IPS-NIHi7 (cell line): ENCODE measurements around the gene LRRC59.

ENCODE experiments used
- DNase-seq: peaks from one replicate; pipeline ENCODE4 v3.0.0; 2012; ENCODE audit warnings: mixed read lengths; ENCODE audit errors: extremely low spot score

LRRC59 gene

DNA sequence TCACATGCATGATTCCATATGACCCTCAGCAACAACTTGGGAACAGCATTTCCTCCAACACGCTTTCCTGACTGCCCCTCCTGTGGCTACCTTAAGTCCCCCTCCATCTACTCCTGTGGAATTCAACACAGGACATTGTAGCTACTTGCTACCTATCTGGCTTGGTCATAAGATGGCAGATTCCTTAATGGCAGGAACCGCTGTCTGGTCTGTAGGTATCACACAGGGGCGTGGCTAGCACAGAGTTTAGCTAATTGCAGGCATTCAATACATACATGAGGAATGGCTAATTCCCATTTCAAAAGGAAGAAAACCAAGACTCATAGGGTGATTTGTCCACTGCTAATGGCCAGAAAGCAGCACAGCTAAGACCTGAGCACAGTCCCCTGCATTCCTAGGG lies 8.6 kb downstream of the LRRC59 start:
- DNase-seq, result no peak

DNA sequence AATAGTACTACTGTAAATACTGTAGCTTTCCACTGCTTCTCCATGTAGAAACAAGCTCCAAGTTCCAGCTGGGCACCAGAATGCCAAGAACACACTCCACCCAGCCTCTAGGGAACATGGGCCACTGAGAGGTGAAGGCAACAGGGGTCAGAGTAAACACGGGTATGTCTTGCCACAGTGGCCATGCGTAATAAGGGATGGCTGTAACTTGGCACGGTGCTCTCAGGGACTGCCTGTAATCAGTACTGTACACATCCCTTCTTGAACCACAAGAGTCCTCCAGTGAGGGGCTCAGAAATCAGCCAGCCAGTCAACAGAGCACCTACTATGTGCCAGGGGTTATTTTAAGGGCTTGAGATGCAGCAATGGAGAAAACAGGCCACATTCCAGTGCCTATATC lies 10.8 kb downstream of the LRRC59 start:
- DNase-seq, result no peak

DNA sequence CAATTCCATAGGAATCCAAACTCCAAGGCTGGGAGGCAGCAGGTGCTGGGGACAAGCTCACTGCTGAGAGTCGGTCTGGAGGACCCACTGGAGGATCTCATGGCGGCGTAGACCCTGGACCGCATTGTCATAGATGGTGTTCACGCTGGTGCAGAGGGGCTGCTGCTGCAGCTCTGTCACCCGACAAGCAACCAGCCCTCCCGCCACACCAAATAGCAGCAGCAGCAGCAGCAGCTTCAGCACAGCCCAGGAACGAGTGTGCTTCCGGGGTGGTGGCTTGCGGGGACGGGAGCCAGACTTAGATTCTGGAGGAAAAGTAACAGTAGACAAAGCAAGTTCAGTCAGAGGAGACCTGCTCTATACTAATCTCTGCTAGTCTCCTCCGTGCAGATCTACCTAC lies 14.4 kb downstream of the LRRC59 start:
- no peak for DNase-seq

DNA sequence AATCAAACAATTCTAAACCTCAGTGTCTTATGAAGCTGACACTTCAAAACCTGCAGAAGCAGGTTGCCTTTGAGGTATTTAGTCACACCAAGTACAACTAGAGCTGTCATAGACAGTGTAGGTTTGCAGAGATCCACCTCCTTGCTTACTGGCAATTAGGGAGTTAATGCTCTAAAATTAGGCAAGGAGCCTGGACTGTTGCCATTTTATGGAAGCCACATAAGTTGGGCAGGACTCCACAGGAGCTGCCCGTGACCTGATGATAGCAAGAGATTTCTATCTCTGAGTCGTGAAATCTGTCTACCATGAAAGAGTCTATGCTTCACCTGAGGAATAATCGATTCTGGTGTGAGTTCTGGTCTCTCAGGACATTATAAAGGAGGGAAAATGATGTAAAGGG lies 15.4 kb downstream of the LRRC59 start:
- no peak for DNase-seq

DNA sequence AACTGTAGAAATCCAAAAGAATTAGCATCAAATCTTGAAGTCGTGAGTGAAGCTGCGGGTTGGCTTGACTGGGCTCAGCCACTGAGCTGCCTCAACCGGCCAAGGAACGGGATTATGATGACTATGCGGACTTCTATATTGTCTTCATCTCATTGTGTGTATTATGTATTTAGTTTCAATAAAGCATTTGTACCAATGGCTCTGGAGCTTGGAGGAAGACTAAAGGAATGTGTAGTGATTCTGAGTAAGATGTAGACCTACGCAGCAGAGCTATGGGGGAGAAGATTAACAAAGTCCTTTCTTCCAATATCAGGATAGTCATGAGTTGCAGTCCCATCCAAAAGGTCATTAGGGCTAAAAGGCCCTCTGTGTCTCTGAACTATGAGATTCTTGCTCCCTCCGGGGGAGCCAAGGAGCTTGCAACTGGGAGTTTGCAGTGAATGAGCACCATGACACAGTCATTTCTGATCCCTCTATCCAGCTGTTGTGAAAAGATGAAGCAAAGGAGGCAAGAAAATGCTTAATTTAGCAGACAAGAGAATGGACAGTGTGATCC lies 16.0 kb downstream of the LRRC59 start:
- DNase-seq, result no peak

DNA sequence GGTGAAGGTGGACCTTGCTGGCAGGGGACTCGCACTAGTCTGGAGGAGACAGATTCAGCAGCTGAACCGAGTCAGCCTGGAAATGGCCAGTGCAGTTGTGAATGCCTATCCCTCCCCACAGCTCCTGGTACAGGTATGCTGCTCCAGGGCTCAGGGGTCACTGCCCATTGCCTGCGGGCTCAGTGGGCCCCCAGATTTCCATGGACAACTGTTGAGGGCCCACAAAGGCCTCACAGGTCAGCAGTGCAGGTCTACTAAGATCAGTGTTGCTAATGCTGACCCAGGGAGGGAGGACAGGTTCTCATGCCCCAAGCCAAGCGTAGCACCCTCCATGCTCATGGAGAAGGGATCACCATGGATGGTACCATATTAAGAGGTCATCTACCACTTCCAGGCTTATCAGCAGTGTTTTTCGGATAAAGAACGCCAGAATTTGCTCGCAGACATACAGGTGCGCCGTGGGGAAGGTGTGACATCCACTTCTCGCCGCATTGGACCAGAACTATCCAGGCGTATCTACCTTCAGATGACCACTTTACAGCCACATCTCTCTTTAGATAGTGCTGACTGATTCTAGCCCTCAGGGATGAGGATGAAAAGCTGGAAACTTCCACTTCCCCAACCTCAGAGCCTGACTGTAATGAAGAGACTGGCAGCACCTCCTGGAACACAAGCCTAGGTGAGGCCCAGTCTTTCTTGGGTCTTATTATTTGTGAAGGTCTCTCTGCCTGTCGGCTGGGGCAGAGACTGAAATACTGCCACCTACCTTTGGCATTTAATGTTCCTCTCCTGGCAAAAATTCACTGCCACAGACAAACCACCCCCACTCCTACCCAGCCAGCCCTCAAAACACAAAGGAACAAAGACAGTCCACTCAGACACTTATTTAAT lies 16.7 kb downstream of the LRRC59 start:
- DNase-seq, result peak; percentile 22

DNA sequence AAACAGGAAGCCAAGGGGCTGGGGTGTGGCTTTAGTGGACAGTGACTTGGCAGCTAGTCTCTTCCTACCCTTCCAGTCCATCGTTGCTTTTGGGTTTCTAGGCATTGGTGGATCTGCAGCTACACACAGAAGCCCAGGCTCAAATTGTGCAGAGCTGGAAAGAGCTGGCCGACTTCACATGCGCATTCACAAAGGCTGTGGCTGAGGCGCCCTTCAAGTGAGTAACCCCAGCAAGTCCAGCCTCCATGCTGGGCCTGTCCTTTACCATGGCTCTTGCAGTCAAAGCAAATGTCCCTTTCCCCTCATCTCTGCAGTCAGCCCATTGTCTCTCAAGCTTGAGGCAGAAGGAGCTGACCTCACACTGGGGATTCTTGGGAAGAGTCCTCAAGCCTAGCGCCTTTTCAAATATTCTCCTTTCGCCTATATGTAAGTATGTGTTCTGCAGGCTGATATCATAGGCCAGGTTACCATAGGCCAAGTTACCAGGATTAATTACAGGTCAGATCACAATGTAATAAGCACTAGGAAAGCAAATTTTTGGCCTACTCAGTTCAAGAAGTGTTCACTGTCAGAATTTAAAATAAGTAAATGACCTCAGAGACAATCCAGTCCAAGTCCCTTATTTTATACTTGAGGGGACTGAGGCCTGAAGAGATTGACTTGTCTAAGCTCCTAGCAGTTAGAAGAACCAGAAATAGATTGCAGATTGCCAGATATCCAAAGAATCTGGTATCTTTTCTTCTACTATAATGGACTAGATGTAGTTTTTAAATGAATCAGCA lies 17.8 kb downstream of the LRRC59 start:
- no peak for DNase-seq

DNA sequence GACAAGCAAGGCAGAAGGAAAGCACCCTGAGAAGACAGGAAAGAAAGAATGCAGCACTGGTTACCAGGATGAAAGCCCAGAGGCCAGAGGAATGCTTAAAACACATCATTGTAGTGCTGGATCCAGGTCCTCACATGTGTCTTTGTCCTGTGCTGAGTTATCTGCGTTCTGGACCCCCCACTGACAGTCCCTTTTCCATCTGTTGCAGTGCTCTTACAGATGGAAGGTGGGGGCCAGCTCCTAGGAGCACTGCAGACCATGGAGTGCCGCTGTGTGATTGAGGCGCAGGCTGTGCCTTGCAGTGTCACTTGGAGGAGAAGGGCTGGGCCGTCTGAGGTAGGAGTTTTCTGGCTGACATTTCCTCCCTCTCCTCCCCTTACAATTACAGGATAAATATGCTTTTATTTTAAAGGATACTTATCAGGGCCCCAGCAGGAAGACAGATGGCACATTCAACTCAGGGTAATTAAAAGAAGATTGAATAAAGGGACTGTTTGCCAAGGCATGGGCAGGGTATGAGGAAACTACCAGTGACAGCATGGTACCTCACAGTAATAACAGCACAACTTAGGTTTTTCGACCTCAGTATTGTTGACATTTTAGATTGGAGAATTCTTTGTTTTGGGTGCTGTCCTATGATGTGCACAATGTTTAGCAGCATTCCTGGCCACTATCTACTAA lies 21.3 kb downstream of the LRRC59 start:
- DNase-seq, result no peak

DNA sequence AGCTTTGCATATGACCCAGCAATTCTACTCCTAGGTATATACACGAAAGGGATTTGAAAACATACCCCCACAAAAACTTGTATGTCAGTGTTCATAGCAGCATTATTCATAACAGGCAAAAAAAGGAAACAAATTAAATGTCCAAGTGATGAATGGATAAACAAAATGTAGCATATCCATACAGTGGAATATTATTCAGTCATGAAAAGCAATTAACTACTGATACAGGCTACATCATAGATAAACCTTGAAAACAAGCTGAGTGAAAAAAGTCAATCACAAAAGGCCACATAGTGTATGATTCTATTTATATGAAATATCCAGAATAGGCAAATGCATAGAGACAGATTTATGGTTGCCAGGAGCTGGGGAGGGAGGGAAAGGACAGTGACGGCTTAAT lies 23.6 kb downstream of the LRRC59 start:
- DNase-seq, result no peak

DNA sequence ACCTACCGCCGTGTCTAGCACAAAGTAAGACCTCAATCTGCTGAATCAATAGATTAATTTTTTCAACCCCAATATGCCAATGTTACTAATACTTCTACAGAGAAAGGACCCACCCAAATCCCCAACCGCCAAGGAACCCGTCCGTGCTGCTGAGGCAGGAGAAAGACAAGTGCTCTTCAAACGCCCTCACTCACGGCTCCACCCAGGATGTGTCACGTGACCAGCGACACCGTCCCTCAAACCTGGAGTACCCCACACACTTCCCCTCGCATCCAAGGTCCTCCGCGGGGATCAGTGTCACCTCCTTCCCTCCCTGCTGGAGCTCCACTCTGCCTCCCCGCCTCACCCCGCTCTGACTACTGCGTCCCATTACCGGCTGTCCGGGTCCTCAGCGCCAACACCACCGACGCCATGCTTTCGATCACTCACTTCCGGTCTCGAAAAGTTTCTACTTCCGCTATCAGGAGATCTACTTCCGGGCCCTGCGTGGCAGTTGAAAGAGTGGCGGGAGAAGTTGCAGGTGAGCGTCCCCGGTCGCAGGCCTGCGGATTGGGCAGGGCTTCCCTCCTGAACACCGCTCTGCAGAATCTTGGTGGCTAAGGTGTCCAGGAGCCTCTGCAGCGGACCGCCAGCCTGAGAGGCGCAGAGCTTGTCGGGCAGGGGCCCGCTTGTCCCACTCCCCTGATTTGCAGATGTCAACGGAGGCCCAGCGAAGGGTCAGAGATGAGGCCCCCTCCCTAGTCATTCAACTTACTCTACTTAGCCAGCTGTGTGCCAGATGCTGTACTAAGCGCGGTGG lies 24.4 kb downstream of the LRRC59 start, which contains the start of the genes EME1 and MRPL27:
TSS of gene EME1 (plus strand) at position 472 of the 799 bp plus-strand sequence. CDS start 1,980 bp downstream, outside the sequence.
TSS of gene MRPL27 (minus strand) at position 427 of the 799 bp plus-strand sequence. CDS start at position 413, 14 bp downstream.
- DNase-seq, result peak; percentile 86

DNA sequence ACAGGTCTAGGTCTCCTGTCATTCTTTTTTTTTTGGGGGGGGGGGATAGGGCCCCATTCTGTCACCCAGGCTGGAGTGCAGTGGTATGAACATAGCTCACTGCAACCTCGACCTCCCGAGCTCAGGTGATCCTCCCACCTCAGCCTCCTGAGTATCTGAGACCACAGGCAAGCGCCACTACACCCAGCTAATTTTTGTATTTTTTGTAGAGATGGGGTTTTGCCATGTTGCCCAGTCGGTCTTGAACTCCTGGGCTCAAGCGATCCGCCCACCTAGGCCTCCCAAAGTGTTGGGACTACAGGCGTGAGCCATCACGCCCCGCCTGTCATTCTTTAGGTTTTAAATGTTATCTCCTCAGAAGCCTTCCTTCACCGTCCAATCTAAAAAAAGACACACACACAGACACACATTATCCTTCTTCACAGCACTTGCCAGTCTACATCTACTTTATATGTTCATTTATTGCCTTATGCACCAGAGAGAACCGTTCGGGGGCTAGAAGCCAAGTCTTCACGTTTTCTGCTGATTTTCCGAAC lies 25.0 kb downstream of the LRRC59 start:
- no peak for DNase-seq

DNA sequence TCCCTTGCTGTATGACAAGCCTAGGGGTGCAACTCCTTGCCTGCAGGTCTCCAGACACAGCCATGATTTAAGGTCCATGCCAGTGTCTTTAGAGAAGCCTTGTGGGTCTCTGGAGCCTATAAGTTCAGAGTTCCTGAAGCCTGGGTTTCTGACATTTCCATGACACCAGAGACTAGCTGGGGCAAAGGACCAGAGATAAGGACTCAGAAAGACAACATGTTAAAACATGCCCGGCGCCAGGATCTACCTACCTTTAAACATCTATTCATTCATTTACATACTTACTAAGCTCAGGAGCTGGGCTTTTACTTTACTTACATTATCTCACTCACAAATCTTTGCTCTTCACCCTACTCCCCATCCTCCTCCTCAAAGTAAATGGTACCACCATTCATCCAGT lies 25.8 kb downstream of the LRRC59 start:
- no peak for DNase-seq

DNA sequence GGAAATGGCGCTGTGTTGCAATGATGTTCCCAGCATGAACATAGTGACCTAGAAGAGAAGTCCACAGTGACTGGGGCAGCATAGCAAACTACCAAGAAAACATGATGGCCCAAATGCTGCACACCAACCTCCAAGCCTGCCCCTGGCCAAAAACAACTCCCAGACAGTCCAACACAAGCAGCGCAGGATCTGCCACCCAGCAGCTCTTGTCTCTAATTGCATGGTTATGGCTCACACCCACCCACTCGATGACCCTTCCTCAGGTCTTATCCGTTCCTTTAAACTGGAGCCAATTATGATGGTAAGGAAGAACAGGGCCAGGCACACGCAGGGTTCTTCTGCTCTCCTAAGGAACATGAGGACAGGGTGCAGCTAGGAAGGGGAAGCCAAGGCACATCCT lies 27.3 kb downstream of the LRRC59 start:
- DNase-seq, result no peak

DNA sequence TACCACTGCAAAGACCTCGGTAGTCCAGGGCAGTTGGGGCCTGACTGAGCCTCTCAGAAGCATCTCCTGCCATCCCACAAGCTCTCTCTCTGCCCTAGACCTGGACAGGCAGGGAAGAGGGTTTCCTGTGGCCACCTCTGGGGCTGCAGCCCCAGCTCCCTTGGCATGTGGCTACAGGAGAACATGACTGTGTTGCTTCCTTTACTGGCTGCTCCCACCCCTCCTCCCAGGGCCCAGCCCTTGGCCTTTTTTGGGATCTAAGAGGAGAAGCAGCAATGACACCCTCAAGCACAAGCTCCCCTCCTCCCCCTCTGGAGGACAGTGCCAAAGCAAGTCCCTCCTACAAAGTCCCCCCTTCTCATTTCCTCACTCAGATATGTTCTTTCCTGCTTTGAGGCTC lies 29.9 kb downstream of the LRRC59 start:
- no peak for DNase-seq

DNA sequence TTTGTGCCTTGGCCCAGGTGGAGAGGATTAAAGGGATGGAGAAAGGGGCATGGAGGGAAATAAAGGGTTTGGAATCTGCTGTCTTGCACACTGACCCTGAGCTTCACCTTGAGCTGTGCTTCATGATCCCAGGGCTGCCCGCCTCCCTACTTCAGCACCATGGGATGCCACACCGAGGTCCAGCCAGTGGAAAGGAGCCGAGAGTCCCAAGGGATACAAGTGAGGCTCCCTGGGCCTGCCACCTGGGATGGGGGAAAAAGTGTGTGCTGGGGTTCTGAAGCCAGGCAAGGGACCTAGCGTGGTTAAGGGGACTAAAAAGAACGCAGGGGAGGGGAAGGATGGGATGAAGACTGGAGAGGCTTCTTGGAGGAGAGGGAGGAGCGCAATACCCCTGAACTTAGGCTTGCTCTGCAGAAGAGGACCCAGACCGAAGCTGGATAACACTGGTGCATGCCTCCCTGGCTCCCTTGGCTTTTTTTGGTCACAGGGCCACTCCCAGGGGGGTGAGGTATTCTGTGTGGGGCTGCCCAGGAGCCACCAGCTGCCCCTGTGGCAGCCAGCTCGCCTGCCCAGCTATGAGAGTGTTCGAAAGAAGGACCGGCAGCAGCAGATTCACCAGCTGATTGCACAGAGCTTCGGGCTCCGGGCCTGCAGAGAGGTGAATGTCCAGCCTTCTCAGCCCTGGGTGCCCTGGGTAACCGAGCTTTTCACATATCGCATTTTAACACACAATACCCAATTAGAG lies 31.5 kb downstream of the LRRC59 start:
- no peak for DNase-seq

DNA sequence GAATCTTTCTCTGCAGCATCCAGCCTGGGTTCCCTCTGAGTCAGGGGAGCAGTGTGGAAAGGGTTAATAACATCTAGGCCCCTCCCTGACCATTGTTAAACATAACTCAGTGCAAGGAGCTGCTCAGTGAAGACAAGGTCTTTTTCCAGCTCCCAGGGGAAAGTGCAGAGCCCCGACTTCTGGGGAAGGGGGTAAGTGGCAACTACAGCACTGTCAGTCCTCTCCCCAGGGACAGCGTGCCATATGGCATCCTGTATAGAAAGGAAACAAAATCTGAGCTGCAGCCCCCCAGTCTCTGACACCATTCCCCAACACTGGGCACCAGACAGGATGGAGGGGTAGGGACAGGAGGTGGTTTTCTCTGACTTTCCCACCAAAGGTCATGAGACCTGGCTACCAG lies 32.2 kb downstream of the LRRC59 start:
- DNase-seq, result no peak

DNA sequence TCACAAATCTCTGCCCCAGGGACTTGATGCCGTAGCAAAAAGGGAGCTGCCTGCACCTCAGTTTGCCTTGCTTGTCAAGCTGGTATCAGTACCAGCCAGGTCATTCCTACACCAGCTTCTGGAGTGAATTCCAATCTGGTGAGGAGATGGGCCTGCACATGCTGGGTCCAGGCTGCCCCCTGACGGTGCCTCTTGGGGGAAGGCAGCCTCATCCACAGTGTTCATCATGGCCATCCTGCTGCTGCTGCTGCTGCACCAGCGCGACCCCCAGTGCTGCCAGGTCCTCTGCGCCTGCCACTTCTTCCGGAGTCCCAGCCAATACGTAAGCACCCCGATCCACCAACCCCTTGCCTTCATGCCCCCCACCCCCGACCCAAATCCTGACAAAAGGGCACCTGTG lies 32.6 kb downstream of the LRRC59 start:
- DNase-seq, result peak; percentile 59

DNA sequence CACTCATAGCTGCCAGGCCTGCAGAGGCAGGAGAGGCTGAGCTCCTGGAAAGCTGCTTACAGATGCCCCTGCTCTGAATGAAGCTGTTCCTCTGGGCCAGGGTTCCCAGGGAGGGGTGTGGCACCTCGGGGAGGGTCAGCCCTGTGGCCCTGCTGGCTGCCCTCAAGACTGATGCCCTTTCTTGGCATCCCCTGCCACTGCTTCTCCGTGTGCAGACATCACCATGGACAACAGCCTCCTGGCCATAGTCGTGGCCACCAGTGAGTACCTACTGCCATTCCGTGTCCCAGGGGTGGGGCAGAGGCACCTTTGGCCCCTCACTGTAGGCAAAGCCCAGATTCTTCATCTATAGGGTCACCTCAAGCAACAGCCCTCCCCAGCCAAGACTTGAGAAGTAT lies 33.3 kb downstream of the LRRC59 start:
- no peak for DNase-seq

DNA sequence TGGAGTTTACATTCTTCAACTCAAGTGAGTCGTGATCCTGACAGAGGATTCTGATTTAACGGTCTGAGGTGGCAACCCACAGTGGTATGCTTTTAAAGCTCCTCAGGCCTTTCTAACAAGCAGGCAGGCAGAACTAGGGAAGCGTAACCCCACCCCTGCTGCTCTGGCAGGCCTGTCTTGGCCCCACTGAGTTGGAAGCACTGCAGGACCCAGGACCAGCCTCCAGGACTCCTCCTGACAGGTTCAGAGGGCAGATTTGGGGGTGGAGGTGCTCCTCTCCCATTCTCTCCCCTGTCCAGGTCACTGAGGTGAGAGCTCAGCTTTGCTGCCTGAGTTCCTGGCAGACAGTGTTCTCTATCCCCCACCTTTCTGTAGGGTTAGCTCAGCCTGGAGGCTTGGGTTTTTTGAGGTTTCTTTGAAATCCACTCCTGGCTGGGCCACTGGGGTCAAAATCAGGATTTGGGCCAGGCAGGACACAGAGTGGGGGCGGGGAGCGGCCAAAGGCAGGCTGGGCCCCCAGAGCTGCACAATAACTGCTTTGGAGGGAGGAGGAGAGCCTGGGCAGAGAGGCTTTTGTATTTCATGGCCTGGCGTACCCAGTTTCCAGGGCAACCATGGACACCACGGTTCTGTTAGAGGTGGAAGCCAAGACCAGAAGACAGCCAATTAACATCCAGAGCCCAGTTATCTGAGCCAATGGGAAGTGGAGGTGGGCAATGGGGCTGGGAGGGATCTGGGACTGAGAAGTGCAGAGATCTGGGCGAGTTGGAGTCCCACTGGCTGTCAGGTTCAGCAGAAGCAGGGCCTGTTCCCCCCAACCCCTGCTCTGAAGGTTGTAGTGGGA lies 33.9 kb downstream of the LRRC59 start:
- peak; percentile 96 for DNase-seq
